ENCODE results near the gene FADS2.

- TF ChIP-seq CTCF (IDR thresholded peaks at IDR 0.05), result no peak
- TF ChIP-seq POLR2A (IDR thresholded peaks at IDR 0.05), result no peak
Observed at GRCh38 chr11:61895718-61896059, 67.6 kb downstream of the FADS2 start.
